Mesothelial cell of epicardium (in vitro differentiated cells): ENCODE measurements around the gene STK32B. TPM values are rescaled to one million over a fixed set of nuclear protein-coding genes. Genes with fewer than 3 reads are reported as not detected.

ENCODE experiments used
- DNase-seq, 2 experiments: peaks; one replicate each; pipeline ENCODE4 v3.0.0; 2021; ENCODE audit warnings: low spot score in 2 of 2; ENCODE audit not compliant: unreplicated experiment in 2 of 2
- H3K27ac Mint-ChIP-seq: 2 replicates; pipeline ENCODE4 v1.8.0; 2021; ENCODE audit warnings: mixed read lengths
- H3K27me3 Mint-ChIP-seq: 2 replicates; pipeline ENCODE4 v1.8.0; 2021; ENCODE audit warnings: low read depth, mixed read lengths
- H3K36me3 Mint-ChIP-seq: 2 replicates; pipeline ENCODE4 v1.8.0; 2021; ENCODE audit warnings: mixed read lengths
- H3K4me1 Mint-ChIP-seq: 2 replicates; pipeline ENCODE4 v1.8.0; 2021; ENCODE audit warnings: mixed read lengths
- H3K4me3 Mint-ChIP-seq: 2 replicates; pipeline ENCODE4 v1.8.0; 2021; ENCODE audit warnings: mild to moderate bottlenecking, moderate library complexity, mixed read lengths
- H3K9me3 Mint-ChIP-seq: 2 replicates; pipeline ENCODE4 v1.8.0; 2021; ENCODE audit warnings: mixed read lengths
- total RNA-seq: library from RNA; stranded (reverse); gene quantifications from 3 replicates; pipeline ENCODE4 v1.2.1, GENCODE V29; 2021
- TF ChIP-seq, protein P1 (sequence below): fragments of 200-600 bp; sonication (generic); IDR thresholded peaks from one replicate; pipeline ENCODE4 v1.5.0; 2021; ENCODE audit warnings: antibody characterized with exemption; ENCODE audit not compliant: unreplicated experiment

The STK32B gene
- total RNA-seq, 1 donor from 2014 or later, result 0.96 TPM

DNA sequence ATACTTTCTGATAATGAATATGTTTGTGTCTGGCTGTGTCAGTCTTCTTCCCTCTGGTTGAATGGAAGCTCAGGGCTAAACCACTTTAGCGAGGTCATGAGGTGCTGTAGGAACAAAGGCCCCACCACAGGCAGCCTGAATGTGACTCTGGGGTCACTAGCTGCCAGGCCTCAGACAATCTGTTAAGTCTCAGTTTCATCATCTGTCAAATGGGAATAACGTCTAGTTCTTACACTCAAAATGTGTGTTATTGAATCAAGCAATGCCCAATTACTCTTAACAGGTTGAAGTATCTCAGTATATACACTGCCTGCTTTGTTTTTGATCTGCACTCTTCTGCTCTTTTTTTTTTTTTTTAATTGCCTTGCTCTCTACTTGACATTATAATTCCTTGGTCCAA, 148.6 kb downstream of the STK32B start:
- Mint-ChIP-seq H3K27me3 (peaks cover 13% of the 10 kb centered on the region), H3K4me1 (peaks cover 4% of the 10 kb centered on the region), H3K36me3 (no peaks in the 10 kb centered on the region), H3K27ac (no peak overlapping the region), H3K4me3 (no peak overlapping the region), H3K9me3 (no peaks in the 10 kb centered on the region)
- TF ChIP-seq, protein P1, sequence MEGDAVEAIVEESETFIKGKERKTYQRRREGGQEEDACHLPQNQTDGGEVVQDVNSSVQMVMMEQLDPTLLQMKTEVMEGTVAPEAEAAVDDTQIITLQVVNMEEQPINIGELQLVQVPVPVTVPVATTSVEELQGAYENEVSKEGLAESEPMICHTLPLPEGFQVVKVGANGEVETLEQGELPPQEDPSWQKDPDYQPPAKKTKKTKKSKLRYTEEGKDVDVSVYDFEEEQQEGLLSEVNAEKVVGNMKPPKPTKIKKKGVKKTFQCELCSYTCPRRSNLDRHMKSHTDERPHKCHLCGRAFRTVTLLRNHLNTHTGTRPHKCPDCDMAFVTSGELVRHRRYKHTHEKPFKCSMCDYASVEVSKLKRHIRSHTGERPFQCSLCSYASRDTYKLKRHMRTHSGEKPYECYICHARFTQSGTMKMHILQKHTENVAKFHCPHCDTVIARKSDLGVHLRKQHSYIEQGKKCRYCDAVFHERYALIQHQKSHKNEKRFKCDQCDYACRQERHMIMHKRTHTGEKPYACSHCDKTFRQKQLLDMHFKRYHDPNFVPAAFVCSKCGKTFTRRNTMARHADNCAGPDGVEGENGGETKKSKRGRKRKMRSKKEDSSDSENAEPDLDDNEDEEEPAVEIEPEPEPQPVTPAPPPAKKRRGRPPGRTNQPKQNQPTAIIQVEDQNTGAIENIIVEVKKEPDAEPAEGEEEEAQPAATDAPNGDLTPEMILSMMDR, result no peak
- DNase-seq, result no peak

DNA sequence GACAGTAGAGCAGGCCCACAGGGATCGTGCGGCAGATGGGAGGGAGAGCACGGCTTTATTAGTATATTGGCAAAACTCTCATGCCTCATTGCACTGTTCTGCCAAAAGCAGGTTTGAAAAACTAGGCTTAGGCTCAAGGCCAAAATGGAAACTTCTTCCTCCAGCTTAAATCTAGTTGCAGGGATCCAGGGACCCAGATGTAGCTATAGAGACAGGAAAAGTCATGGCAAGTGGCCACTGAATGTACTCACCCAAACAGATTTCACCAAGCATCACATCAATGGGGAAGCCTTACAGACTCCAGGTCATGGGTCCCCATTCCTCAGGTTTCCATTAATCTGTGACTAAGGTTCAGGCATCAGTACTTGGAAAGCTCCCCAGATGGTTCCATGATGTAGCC, 149.2 kb downstream of the STK32B start:
- TF ChIP-seq, protein P1, result no peak
- H3K4me3 Mint-ChIP-seq, result no peak overlapping the region
- H3K36me3 Mint-ChIP-seq, result no peaks in the 10 kb centered on the region
- H3K27me3 Mint-ChIP-seq, result peaks cover 13% of the 10 kb centered on the region
- peaks cover 4% of the 10 kb centered on the region for H3K4me1 Mint-ChIP-seq
- no peak overlapping the region for H3K27ac Mint-ChIP-seq
- no peak for DNase-seq
- no peaks in the 10 kb centered on the region for H3K9me3 Mint-ChIP-seq

DNA sequence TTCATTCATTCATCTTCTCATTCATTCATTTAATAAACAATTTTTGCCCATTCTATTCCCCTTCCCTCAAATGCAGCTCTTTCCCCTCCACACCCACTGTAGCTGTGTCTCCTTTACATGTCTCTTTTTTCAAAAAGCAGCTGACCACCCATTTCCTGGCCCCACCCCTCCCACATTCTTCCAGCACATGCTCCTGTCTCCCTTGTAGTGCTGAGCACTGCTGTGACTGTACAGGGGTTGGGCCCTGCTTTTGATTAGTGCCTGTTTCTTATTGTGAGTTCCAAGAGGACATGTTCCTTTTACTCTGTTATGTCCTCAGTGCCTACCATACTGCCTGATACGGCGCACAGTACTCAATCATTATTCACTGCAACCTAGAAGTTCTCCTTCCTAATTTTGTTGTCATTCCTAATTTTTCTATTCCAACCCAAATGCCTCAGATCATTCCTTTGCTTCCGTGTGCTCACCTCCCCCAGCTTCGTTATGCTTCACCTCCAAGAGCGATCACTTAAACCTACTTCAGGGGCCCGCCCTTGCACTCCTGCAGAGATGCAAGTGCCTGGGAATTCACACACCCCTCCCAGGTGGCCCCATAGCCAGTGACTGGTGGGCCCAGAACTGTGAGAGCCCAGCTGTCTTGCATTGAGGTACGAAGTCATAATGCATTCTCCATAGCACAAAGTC, 152.2 kb downstream of the STK32B start:
- Mint-ChIP-seq H3K4me3 (no peak overlapping the region), H3K4me1 (peaks cover 4% of the 10 kb centered on the region), H3K36me3 (no peaks in the 10 kb centered on the region), H3K9me3 (no peaks in the 10 kb centered on the region), H3K27me3 (peaks cover 9% of the 10 kb centered on the region), H3K27ac (no peak overlapping the region)
- no peak for DNase-seq
- TF ChIP-seq, protein P1, result no peak

DNA sequence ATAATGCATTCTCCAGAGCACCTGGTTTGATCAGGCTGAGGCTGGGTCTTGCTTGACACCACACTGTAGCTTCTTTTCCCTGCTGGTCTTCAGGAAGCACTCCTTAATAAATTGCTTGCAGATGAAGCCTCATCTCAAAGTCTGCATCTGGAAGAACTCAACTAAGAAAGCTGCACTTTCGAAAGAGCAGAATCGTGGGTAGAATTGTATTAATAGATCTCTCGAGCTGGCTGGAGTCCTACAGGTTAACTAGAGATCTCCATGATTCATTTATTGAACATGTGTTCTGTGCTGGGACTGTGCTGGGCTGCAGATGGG, 152.7 kb downstream of the STK32B start:
- H3K9me3 Mint-ChIP-seq, result no peaks in the 10 kb centered on the region
- no peak overlapping the region for H3K27ac Mint-ChIP-seq
- H3K4me1 Mint-ChIP-seq, result peaks cover 4% of the 10 kb centered on the region
- H3K27me3 Mint-ChIP-seq, result peaks cover 11% of the 10 kb centered on the region
- H3K36me3 Mint-ChIP-seq, result no peaks in the 10 kb centered on the region
- DNase-seq, result no peak
- TF ChIP-seq, protein P1, result no peak
- no peak overlapping the region for H3K4me3 Mint-ChIP-seq

DNA sequence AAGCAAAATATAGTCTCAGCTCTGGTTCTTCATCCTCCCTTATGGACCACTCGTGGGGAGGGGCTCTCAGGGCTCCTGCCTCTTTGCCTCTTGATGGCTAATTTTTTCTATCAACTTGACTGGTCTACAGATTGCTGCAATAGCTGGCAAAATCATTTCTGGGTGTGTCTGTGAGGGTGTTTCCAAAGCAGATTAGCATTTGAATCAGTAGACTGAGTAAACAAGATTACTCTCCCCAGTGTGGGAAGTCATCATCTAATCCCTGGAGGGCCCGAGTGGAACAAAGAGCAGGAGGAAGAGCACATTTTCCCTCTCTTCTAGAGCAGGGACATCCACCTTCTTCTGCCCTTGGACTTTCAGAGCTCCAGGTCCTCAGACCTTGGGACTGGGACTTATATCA, 153.5 kb downstream of the STK32B start:
- no peak overlapping the region for H3K4me3 Mint-ChIP-seq
- no peak overlapping the region for H3K27ac Mint-ChIP-seq
- H3K9me3 Mint-ChIP-seq, result no peaks in the 10 kb centered on the region
- peaks cover 11% of the 10 kb centered on the region for H3K27me3 Mint-ChIP-seq
- TF ChIP-seq, protein P1, result no peak
- no peaks in the 10 kb centered on the region for H3K36me3 Mint-ChIP-seq
- DNase-seq, result no peak
- peaks cover 4% of the 10 kb centered on the region for H3K4me1 Mint-ChIP-seq
